Mucosa of descending colon (tissue), 3 donors: ENCODE measurements around the gene KRTAP4-8. TPM values are rescaled to one million over a fixed set of nuclear protein-coding genes. Genes with fewer than 3 reads are reported as not detected.
A peak's percentile ranks its signal among the peaks of the same experiment; 100 is the strongest.
"Not testable (repeated sequence)": the region's sequence is repeated elsewhere in the genome, so short reads cannot be mapped to it uniquely, and the experiment has no call there.

Experiments used
- ATAC-seq: fragments of 200-7000 bp; cut with Tn5 transposase; one replicate; pipeline ENCODE4 v1.9.1; 2020; ENCODE audit warnings: mild to moderate bottlenecking, moderate library complexity
- DNase-seq, 3 donors: peaks; one replicate each; pipeline ENCODE4 v3.0.0-alpha.2; 2020
- H3K36me3 ChIP-seq: fragments of 200-600 bp; one replicate; pipeline ENCODE4 v1.8.0; 2021; ENCODE audit warnings: low read depth, mild to moderate bottlenecking
- H3K4me1 ChIP-seq: fragments of 200-600 bp; one replicate; pipeline ENCODE4 v1.8.0; 2021; ENCODE audit warnings: low read depth, mild to moderate bottlenecking
- H3K4me3 ChIP-seq: fragments of 200-600 bp; one replicate; pipeline ENCODE4 v1.8.0; 2021; ENCODE audit warnings: mild to moderate bottlenecking
- H3K9me3 ChIP-seq: fragments of 200-600 bp; one replicate; pipeline ENCODE4 v1.8.0; 2021; ENCODE audit warnings: mild to moderate bottlenecking
- CTCF ChIP-seq: fragments of 200-600 bp; IDR thresholded peaks from one replicate; pipeline ENCODE4 v1.8.0; 2022; ENCODE audit warnings: antibody characterized with exemption, mild to moderate bottlenecking
- intact Hi-C, 2 donors: fragments of 100-400 bp; cut with DNase I in 1 of 2; cut with micrococcal nuclease in 1 of 2; formaldehyde crosslinking; loops; one replicate each; pipeline versions ENCODE4 v1.11.0 to v1.11.1; 2022; cut with DNase I, micrococcal nuclease
- total RNA-seq, 3 donors: library from RNA; stranded (reverse); fragmentation: NEBNext Ultra II Directional in 2 of 3; extraction: Animal tissue kit (Norgen Biotek cat#: 25700) in 2 of 3; gene quantifications; one replicate each; pipeline versions ENCODE4 v1.2.1 to v1.2.4, GENCODE V29; 2021 to 2023
- donor health status: DM: no; HTN: no; CAD: no; lungs with moderate emphysema.
- donor health status: DM: no; HTN: no; CAD: no.
- donor health status: DM: no; HTN: yes; CAD: no.

The KRTAP4-8 gene
- total RNA-seq, 3 donors from 2014 or later: not detected

GRCh38 chr17:41121742-41122141 lies 23.8 kb upstream of the KRTAP4-8 start:
- no peaks in the 10 kb centered on the region for H3K36me3 ChIP-seq
- H3K4me3 ChIP-seq: no peak overlapping the region
- no peak for TF ChIP-seq CTCF
- no peaks in the 10 kb centered on the region for H3K4me1 ChIP-seq
- intact Hi-C loops: no loop called here
- ATAC-seq (no peak), DNase-seq (no peak)
- H3K9me3 ChIP-seq: no peaks in the 10 kb centered on the region

GRCh38 chr17:41119696-41120690 lies 22.1 kb upstream of the KRTAP4-8 start:
- H3K4me1 ChIP-seq, H3K4me3 ChIP-seq, H3K9me3 ChIP-seq, H3K36me3 ChIP-seq, intact Hi-C loops: not testable (repeated sequence)
- ATAC-seq (peak; percentile 44), DNase-seq (peak in 1 of 3 donors; percentile 5)

- no peaks in the 10 kb centered on the region for H3K36me3 ChIP-seq
- ATAC-seq (no peak), DNase-seq (no peak)
- H3K9me3 ChIP-seq: no peaks in the 10 kb centered on the region
- TF ChIP-seq CTCF: no peak
- no peak overlapping the region for H3K4me3 ChIP-seq
- intact Hi-C loops: no loop called here
- no peaks in the 10 kb centered on the region for H3K4me1 ChIP-seq
Measured at GRCh38 chr17:41118721-41119120, 20.8 kb upstream of the KRTAP4-8 start.

GRCh38 chr17:41117846-41118386 lies 20.0 kb upstream of the KRTAP4-8 start, which contains the start of gene KRTAP4-11:
TSS of gene KRTAP4-11 (minus strand) at chr17:41118373. CDS start at chr17:41118315, 58 bp downstream.
- intact Hi-C loops, H3K4me3 ChIP-seq, H3K36me3 ChIP-seq, H3K4me1 ChIP-seq, DNase-seq, H3K9me3 ChIP-seq, ATAC-seq: not testable (repeated sequence)

- intact Hi-C loops: no loop called here
- TF ChIP-seq CTCF: no peak
- no peaks in the 10 kb centered on the region for H3K9me3 ChIP-seq
- H3K4me3 ChIP-seq: no peak overlapping the region
- DNase-seq (no peak), ATAC-seq (peak; percentile 51)
- H3K36me3 ChIP-seq: no peaks in the 10 kb centered on the region
- no peaks in the 10 kb centered on the region for H3K4me1 ChIP-seq
Measured at GRCh38 chr17:41116297-41116696, 18.4 kb upstream of the KRTAP4-8 start.

GRCh38 chr17:41111151-41111885 lies 13.4 kb upstream of the KRTAP4-8 start:
- Histone ChIP-seq H3K4me3 (no peak overlapping the region), H3K9me3 (no peaks in the 10 kb centered on the region), H3K36me3 (no peaks in the 10 kb centered on the region), H3K4me1 (no peaks in the 10 kb centered on the region)
- no peak for ATAC-seq
- DNase-seq: no peak
- TF ChIP-seq CTCF: no peak
- intact Hi-C loops: no loop called here

- H3K36me3 ChIP-seq, H3K4me1 ChIP-seq, intact Hi-C loops, H3K9me3 ChIP-seq, H3K4me3 ChIP-seq, ATAC-seq, DNase-seq: not testable (repeated sequence)
Measured at GRCh38 chr17:41108728-41109386, 10.9 kb upstream of the KRTAP4-8 start.
